Right atrium auricular region (tissue), 2 donors: ENCODE results near the gene FLVCR2. TPM values are rescaled to one million over a fixed set of nuclear protein-coding genes. Genes with fewer than 3 reads are reported as not detected.
A peak's percentile ranks its signal among the peaks of the same experiment; 100 is the strongest.
"Not testable (repeated sequence)": the region's sequence is repeated elsewhere in the genome, so short reads cannot be mapped to it uniquely, and the experiment has no call there.

Experiments
- DNase-seq: peaks from one replicate; pipeline ENCODE4 v3.0.0-alpha.2; 2019; ENCODE audit warnings: low spot score
- H3K27ac ChIP-seq, 2 donors: fragments of 200-600 bp; sonication (generic); 1 replicate in 1 of 2; 2 replicates in 1 of 2; pipeline ENCODE4 v1.5.1; 2016 to 2019
- H3K27me3 ChIP-seq, 2 donors: fragments of 200-600 bp; sonication (generic); one replicate each; pipeline versions ENCODE4 v1.5.1 to v1.6.0; 2017 to 2019
- H3K36me3 ChIP-seq: fragments of 200-600 bp; sonication (generic); one replicate; pipeline ENCODE4 v1.5.1; 2016
- H3K4me1 ChIP-seq, 2 donors: fragments of 200-600 bp; sonication (generic); one replicate each; pipeline versions ENCODE4 v1.5.1 to v1.6.0; 2017 to 2019
- H3K4me3 ChIP-seq, 2 donors: fragments of 200-600 bp; sonication (generic); 1 replicate in 1 of 2; 2 replicates in 1 of 2; pipeline ENCODE4 v1.5.1; 2017 to 2019; ENCODE audit warnings: mild to moderate bottlenecking in 1 of 2, moderate library complexity in 1 of 2
- H3K9me3 ChIP-seq, 2 donors: fragments of 200-600 bp; sonication (generic); one replicate each; pipeline ENCODE4 v1.5.1; 2019
- total RNA-seq, 2 donors: library from RNA; depleted of rRNA; stranded (reverse); fragments of >200 nt; gene quantifications; one replicate each; pipeline ENCODE4 v1.1.0, GENCODE V29; 2016
- TF ChIP-seq, protein P1 (sequence below), 2 donors: fragments of 200-600 bp; sonication (generic); IDR thresholded peaks; one replicate each; pipeline ENCODE4 v1.5.1; 2019; ENCODE audit warnings: antibody characterized with exemption in 2 of 2

FLVCR2 gene
- total RNA-seq, 2 donors from 2014 or later, result 2.2 to 5.5 TPM

DNA sequence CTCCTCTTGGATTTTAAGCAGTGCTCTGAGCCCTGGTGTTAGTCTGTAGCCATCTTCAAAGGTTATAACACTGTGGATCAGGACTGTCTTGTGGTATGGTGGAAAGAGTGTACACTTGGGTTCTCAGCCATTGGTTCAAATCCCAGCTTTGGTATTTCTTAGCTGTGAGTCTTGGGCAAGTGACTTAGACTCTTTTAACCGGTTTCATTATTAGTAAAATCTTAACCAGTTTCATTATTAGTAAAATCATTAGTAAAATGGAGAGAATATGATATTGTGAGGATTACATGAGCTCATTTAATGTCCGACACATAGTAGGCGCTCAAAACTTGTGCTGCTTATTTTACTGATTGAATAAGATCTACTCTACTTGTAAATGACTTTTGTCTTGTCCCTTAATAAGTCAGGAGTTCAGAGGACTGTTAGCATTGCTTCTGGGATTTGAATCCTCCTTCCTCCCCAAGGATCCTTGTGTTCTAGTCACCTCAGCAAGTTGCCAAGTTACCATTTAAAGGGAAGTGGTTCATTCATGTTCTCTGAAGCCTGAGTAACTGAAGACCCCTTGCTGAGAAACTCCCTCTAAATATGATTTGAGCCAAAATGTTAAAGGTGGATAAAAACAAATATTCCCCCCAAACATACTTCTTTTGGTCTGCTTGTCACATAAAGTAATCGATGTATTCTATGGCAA, 95.1 kb downstream of the FLVCR2 start:
- peaks cover 11% of the 10 kb centered on the region for H3K36me3 ChIP-seq
- no peaks in the 10 kb centered on the region for H3K9me3 ChIP-seq
- no peak overlapping the region for H3K4me3 ChIP-seq
- H3K27me3 ChIP-seq, result no peaks in the 10 kb centered on the region
- H3K27ac ChIP-seq, result no peak overlapping the region
- H3K4me1 ChIP-seq, result no peaks in the 10 kb centered on the region
- DNase-seq, result no peak
- TF ChIP-seq, protein P1, sequence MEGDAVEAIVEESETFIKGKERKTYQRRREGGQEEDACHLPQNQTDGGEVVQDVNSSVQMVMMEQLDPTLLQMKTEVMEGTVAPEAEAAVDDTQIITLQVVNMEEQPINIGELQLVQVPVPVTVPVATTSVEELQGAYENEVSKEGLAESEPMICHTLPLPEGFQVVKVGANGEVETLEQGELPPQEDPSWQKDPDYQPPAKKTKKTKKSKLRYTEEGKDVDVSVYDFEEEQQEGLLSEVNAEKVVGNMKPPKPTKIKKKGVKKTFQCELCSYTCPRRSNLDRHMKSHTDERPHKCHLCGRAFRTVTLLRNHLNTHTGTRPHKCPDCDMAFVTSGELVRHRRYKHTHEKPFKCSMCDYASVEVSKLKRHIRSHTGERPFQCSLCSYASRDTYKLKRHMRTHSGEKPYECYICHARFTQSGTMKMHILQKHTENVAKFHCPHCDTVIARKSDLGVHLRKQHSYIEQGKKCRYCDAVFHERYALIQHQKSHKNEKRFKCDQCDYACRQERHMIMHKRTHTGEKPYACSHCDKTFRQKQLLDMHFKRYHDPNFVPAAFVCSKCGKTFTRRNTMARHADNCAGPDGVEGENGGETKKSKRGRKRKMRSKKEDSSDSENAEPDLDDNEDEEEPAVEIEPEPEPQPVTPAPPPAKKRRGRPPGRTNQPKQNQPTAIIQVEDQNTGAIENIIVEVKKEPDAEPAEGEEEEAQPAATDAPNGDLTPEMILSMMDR (IDR thresholded peaks at IDR 0.05), result no peak

DNA sequence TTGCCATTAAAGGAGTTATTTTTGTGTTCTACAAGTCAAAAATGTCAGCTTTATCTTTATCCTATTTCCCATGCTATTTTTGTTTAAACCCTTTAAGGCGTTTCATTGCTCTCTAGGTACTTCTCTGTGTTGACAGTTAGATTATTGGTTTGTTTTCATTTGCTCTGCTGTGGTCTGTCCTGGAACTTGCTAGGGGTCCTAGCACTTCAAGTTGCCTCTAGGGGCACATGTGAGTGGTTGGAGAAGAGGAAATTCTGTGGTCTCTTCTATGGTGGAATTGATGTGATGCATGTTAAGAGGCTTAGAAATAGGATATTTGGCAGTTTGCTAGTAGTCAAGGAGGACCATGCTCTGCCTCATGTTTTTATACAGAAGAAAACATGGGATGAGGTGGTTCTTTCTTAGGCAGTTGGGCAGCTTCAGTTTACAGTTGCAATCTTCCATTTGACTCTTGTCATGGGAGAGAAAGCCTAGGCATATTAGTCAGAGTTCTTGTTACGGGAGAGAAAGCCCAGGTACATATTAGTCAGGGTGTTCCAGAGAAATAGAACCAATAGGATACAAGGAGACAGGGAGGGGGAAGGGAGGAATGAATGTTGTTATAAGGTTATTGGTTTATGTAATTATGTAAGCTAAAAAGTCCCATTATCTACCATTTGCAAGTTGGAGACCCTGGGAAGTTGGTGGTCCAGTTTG, 97.0 kb downstream of the FLVCR2 start:
- H3K9me3 ChIP-seq, result no peaks in the 10 kb centered on the region
- no peak for DNase-seq
- no peaks in the 10 kb centered on the region for H3K4me1 ChIP-seq
- no peak overlapping the region for H3K27ac ChIP-seq
- H3K27me3 ChIP-seq, result no peaks in the 10 kb centered on the region
- no peaks in the 10 kb centered on the region for H3K36me3 ChIP-seq
- TF ChIP-seq, protein P1 (IDR thresholded peaks at IDR 0.05), result no peak
- H3K4me3 ChIP-seq, result no peak overlapping the region

DNA sequence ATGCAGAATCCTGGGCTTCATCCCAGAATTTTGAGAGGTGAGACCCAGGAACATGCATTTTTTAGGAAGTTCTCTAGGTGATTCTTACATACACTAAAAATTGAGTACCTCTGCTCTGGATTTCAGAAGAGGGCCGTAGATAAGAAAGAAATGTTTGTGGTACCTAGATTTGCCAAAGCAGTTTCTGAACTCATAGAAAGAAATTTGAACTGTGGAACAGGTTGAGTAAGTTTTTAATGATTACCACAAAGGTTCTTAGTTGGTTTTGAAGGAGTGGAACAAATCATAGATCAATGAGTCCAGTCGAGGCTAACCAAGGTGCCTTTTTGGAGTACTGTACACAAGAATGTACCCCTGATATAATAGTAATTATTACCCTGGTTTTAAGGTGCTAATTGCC, 107.5 kb downstream of the FLVCR2 start:
- Histone ChIP-seq H3K4me1 (no peaks in the 10 kb centered on the region), H3K27me3 (no peaks in the 10 kb centered on the region), H3K27ac (no peak overlapping the region), H3K9me3 (no peaks in the 10 kb centered on the region), H3K36me3 (peaks cover 22% of the 10 kb centered on the region), H3K4me3 (no peak overlapping the region)
- TF ChIP-seq, protein P1 (IDR thresholded peaks at IDR 0.05), result no peak
- DNase-seq, result no peak

DNA sequence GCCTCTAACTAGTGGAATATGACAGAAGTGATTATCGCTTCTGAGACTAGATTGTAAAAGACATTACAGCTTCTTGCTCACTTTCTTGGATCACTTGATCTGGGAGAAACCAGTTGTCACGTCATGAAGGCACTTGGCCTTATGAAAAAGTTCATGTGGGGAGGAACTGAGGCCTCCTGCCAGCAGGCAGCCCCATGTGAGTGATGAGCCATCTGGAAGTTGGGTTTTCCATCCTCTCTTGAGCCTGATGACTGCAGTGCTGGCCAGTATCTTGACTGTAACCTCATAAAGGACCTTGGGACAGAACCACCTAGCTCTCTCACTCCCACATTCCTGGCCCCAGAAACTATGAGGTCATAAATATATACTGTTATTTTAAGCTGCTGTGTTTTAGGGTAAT, 110.6 kb downstream of the FLVCR2 start:
- H3K27ac ChIP-seq, result no peak overlapping the region
- no peaks in the 10 kb centered on the region for H3K9me3 ChIP-seq
- peak; percentile 75 for DNase-seq
- peaks cover 20% of the 10 kb centered on the region for H3K36me3 ChIP-seq
- H3K4me3 ChIP-seq, result no peak overlapping the region
- no peaks in the 10 kb centered on the region for H3K27me3 ChIP-seq
- no peaks in the 10 kb centered on the region for H3K4me1 ChIP-seq
- TF ChIP-seq, protein P1 (IDR thresholded peaks at IDR 0.05), result no peak

DNA sequence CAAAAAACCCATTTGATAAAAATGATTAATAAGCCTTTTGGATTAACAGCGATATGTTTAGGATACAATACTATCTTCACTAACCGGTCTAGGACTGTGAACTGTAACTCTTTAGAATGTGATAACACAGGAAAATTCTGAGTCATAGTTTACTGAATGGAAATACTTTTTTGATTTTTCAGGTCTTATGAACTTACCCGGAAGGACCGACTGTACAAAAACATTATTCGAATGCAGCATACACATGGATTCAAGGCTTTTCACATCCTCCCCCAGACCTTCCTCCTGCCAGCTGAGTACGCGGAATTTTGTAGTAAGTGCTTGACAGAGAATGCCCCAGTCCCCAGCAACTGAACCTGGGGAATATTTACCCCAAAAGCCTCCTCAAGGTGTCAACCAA, 111.6 kb downstream of the FLVCR2 start:
- TF ChIP-seq, protein P1 (IDR thresholded peaks at IDR 0.05), result no peak
- H3K4me1 ChIP-seq, result no peaks in the 10 kb centered on the region
- H3K4me3 ChIP-seq, result no peak overlapping the region
- H3K36me3 ChIP-seq, result peaks cover 13% of the 10 kb centered on the region
- H3K9me3 ChIP-seq, result peaks cover 0 to 2% of the 10 kb centered on the region in 2 donors
- H3K27me3 ChIP-seq, result no peaks in the 10 kb centered on the region
- no peak overlapping the region for H3K27ac ChIP-seq
- DNase-seq, result no peak

DNA sequence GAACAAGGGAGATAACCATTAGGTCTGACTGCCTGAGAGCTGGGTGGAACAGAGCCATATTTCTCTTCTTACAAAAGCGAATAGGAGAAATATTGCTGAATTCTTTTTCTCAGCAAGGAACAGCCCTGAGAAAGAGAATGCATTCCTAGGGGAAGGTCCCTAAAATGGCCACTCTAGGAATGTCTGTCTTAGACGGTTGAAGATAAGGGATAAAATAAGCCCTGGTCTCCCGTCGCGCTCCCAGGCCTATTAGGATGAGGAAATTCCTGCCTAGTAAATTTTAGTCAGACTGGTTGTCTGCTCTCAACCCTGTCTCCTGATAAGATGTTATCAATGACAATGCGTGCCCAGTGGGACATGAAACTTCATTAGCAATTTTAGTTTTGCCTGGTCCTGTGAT, 116.6 kb downstream of the FLVCR2 start:
- H3K27ac ChIP-seq, H3K4me1 ChIP-seq, H3K27me3 ChIP-seq, H3K4me3 ChIP-seq, DNase-seq, H3K9me3 ChIP-seq: not testable (repeated sequence)
- H3K36me3 ChIP-seq, result peaks cover 20% of the 10 kb centered on the region
